ENCODE data around the gene QKI.

DNA sequence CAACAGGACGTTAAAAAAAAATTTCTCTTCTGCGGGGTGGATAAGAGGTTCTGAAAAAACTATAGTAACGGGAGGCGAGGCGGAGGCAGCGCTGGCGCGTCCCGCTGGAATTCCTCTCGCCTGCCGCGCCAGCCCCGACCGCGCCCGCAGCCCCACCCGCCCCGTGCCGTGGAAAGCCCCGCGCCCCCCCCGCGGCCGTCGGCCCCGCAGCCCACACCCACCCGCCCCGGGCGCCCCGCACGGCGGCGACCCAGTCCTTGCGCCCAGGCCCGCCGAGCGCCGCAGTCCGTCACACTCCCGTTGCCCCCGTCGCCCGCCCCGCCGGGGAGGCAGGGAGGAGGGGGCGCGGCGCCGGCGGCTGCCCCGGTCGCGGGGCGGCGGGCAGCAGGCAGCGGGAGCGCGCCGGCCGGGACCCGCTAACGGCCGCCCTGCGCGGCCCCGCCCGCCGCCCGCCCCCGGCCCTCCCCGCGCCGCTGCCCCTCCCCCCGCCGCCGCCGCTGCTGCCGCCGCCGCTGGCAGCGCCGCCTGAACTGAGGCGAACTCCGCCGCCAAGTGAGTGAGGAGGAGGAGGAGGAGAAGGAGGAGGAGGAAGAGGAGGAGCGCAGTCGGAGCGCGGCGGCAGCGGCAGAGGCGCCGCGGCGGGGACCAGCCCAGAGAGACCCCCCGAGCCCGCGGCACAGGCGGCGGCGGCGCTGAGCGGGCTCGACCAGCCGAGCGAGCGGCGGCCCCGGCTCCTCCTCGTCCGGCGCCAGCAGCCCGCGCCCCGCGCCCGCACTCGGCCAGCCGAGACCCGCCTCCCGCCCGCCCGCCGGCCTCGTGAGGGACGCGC, at the start of gene QKI:
- TF ChIP-seq, protein P1, sequence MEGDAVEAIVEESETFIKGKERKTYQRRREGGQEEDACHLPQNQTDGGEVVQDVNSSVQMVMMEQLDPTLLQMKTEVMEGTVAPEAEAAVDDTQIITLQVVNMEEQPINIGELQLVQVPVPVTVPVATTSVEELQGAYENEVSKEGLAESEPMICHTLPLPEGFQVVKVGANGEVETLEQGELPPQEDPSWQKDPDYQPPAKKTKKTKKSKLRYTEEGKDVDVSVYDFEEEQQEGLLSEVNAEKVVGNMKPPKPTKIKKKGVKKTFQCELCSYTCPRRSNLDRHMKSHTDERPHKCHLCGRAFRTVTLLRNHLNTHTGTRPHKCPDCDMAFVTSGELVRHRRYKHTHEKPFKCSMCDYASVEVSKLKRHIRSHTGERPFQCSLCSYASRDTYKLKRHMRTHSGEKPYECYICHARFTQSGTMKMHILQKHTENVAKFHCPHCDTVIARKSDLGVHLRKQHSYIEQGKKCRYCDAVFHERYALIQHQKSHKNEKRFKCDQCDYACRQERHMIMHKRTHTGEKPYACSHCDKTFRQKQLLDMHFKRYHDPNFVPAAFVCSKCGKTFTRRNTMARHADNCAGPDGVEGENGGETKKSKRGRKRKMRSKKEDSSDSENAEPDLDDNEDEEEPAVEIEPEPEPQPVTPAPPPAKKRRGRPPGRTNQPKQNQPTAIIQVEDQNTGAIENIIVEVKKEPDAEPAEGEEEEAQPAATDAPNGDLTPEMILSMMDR (IDR thresholded peaks at IDR 0.05) = no peak
- peak; percentile 85 for TF ChIP-seq POLR2A (IDR thresholded peaks at IDR 0.05)
- TF ChIP-seq POLR2AphosphoS5 (IDR thresholded peaks at IDR 0.05) = peak; percentile 62

Measured in prostate gland (tissue), 2 donors.